ENCODE data around the gene RYR2.

DNA sequence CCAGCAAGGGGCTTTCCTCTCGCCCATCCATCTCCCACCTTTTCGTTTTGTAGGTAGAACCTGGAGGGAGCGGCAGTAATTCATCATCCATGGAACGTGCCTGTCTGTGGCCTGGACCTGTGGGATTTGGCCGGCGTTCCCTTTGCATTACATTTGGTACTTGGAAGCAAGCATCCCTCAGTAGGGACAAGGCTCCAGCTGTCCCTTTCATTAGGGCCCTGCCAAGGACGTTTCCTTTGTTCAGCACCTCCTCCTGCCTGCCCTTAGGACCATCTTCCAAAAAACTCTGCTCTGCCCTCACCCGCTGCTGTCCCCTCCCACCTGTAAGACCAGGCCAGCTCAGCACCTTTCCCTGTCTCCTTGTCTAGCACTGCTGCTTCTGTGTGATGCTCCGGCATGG is 62.1 kb downstream of the RYR2 start:
- TF ChIP-seq EZH2 (IDR thresholded peaks at IDR 0.05) (no peak), EZH2phosphoT487 (IDR thresholded peaks at IDR 0.05) (no peak)
- TF ChIP-seq, protein P1, sequence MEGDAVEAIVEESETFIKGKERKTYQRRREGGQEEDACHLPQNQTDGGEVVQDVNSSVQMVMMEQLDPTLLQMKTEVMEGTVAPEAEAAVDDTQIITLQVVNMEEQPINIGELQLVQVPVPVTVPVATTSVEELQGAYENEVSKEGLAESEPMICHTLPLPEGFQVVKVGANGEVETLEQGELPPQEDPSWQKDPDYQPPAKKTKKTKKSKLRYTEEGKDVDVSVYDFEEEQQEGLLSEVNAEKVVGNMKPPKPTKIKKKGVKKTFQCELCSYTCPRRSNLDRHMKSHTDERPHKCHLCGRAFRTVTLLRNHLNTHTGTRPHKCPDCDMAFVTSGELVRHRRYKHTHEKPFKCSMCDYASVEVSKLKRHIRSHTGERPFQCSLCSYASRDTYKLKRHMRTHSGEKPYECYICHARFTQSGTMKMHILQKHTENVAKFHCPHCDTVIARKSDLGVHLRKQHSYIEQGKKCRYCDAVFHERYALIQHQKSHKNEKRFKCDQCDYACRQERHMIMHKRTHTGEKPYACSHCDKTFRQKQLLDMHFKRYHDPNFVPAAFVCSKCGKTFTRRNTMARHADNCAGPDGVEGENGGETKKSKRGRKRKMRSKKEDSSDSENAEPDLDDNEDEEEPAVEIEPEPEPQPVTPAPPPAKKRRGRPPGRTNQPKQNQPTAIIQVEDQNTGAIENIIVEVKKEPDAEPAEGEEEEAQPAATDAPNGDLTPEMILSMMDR (IDR thresholded peaks at IDR 0.05): no peak
